HG02571 (cell line): Measurements from ENCODE around the gene MSS51.

Experiments
- ATAC-seq: cut with Tn5 transposase; IDR thresholded peaks from one replicate; pipeline ENCODE4 v1.9.1; 2021; ENCODE audit warnings: mild to moderate bottlenecking, moderate library complexity; ENCODE audit not compliant: unreplicated experiment

Gene MSS51

DNA sequence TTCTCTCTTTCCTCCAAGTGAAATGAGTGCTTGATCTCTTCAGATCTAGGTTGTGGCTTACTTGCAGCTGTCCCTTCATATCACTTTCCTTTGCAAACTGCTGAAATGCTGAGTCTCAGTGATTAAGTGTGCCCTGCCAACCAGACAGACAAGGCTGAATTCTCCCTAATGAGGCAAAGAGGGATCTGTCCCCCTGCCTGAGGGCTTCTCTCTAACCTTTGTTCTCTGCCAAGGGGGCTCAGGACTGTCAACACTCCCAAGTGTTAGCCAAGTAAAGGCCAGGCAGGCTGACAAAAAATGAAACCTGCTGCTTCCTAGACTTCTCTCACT lies at the start of gene MSS51:
Gene MSS51 (minus strand): TSS at position 24 of the 330 bp plus-strand sequence. CDS start 5,277 bp downstream, outside the sequence.
- no peak for ATAC-seq

DNA sequence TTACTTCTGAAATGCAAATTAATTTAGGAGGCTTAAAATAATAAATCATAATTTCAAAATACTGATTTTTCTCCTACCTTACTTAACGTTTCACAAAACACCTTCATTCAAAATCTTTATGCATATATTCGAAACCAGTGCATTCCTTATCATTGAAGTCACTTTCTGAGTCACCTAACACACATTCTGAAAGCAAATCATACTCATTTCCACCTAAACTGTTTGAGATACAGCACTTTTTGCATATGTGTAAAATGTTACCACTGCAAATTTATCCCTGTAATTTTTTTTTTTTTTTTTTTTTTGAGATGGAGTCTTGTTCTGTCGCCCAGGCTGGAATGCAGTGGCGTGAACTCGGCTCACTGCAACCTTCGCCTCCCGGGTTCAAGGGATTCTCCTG lies 46.8 kb upstream of the MSS51 start:
- no peak for ATAC-seq

DNA sequence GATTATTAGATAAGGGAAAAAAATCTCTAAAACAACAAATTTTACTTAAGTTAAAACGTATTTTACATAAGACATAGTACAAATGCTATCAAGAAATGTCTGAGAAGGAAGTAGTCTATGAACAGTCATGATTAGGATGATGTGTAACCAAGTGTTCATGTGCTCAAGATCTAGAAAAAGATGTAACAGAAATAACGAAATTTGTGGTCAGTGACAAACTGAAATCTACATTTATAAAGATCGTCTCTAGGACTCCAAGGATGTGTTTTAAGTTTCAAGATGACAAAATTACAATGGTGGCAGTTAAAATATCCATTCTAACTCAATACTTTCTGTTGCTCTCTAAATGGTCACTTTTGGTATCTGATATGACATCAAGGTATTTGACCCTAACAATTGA lies 45.3 kb upstream of the MSS51 start:
- no peak for ATAC-seq

DNA sequence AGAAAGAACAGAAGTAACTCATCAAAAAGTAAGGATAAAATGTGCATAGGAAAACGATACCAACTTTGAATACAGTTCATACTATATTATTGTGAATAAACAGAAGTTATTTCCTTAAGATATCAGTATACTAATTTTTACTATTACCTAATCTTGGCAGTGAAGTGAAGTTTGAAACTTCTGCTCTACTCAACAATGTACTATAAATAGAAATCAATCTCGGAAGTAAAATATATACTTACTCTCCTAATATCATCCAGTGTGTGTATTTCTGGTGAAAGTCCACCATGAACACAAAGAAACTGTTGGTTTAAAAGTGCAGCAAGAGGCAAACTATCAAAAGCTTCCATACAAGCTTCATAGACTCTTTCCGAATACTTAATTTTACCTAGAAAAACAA lies 37.9 kb upstream of the MSS51 start:
- no peak for ATAC-seq

DNA sequence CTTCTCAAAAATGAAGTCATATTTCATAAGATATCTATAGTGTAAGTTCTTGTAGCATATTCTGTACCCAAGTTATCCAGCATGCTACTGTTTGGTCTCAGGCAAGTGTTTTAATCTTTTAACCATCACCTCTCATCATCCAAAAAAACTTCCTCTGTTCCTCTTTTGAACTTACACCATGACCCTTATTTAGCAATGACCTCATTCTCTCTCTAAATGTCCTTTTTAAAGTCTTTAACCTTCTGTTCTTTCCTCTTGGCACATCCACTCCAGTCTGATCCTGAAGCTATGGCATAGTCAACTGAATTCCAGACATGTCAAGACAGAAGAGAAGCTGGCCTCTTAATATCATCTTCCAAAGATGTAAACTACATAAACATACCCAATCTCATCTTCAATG lies 36.2 kb upstream of the MSS51 start:
- ATAC-seq, result no peak

DNA sequence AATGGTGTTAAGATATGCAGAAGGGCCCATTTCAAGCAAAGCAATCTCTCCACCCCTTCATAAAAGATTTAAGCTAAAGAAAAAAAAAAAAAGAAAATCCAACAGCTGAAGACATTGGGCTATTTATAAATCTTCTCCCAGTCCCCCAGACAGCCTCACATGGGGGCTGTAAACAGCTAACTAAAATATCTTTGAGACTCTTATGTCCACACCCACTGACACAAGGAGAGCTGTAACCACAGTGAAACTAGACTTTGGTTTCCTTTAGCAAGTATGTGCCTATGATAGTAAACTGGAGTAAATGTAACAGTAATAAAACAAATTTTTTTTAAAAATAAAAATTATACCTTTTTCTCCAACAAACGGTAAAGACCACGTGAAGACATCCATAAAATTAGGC lies 33.8 kb upstream of the MSS51 start:
- ATAC-seq, result no peak

DNA sequence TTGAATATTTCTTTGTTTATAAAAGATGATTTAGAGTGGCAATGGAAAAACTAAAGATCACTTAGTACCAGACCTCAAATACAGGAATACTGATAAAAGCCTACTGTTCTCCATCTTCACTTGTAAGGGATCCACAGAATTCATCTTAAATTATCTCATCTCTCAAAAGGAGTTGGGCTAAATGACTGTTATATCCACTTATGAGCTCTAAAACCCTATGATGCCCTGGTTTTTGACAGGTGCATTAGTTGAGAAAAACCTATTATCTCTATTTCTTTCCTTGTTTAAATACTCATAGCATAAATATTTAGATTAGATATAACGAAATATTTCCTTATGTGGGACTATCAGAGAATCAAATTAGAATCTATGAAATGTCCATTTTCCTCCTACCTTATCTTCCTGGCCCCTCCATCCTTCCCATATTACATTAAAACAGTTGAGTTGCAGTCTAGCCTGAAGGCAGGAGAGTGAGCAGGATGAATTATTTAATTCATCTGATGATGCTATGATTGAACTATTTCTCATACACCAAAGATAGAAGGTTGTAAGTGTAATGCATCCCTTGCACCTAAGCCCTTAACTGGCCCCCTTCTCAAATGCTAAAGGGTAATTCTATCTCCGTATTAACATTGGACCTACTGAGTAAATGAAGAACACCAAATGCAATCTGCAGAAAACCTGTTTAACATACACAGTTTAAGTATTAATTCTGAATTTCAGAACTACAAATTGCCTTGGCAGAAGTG lies 32.8 kb upstream of the MSS51 start:
- ATAC-seq, result no peak

DNA sequence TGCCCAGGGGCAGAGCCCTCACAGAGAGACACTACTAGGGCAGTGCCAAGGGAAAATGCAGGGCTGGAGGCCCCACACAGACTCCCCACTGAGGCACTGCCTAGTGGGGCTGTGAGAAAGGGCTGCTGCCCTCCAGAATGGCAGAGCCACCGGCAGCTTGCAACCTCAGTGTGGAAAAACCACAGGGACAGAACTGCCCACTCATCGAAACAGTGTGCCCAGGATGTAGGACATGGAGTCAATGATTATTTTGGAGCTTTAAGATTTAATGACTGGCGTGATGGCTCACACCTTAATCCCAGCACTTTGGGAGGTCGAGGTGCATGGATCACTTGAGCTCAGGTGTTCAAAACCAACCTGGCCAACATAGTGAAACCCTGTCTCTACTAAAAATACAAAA lies 27.5 kb upstream of the MSS51 start:
- no peak for ATAC-seq

DNA sequence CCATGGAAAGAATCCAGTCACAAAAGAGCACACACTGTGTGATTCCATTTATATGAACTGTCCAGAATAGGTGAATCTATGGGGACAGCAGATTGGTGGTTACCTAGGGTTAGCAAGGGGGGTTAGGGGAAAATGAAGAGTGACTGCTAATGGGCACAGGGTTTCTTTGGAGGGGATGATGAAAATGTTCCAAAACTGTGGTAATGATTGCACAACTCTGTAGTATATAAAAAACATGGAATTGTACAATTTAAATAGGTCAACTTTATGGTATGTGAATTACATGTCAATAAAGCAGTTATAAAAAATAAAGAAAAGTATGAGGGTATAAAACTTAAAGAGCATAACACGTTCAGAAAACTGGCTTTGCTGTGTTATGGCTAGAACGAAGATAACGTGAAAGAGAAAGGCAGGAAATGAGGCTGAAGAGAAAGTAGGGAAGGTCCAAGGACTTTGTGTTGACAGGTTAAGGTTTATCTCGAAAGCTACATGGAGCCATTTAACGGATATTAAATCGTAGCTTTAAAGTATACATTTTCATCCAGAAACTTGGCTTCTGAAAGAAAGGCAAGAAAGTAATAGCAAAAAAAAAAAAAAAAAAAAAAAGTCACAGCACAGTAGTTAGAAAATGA lies 26.4 kb upstream of the MSS51 start:
- ATAC-seq, result no peak

DNA sequence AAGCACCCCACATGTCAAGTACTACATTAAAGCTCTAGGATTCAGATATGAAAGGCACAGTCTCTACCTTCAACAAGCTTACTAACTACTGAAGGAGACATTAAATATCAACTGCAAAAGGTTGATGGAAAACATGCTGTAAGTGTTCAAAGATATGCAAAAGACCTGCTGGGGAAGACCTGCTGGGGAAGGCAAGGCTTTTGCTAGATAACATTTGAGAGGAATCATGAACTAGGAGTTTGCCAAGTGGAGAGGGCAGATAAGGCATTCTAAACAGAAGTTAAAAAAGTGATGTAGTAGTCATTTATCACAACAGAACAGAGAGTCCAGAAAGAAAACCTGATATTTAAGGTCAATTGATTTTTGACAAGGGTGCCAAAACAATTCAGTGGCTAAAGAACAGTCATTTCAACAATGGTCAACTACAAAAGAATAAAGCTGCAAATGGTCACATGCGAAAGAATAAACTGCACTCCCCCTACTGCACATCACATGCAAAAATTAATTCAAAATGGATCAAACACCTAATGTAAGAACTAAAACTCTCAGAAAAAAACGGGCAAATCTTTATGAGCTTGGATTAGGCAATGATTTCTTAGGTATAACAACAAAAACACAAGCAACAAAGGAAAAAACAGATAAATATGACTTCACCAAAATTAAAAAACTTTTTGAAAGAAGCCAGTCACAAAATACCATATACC lies 23.0 kb upstream of the MSS51 start:
- ATAC-seq, result no peak

DNA sequence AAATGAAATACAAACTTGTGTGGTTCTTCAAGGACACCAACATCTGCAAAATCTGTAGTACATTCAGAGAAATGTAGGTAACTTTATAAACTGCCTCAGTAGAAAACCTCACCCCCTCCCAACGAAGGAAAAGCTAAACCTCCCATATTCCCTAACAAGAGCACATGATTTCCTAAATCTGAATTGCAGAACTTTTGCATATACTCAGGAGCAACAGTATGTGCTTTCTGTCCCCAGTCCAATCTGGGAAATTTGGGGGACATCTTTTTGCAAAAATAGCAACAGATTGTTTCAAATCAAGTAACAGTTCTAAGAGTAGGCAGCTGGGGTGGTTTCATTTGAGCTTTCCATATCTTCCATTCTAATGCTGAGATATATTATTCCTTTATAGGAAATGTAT lies 15.8 kb upstream of the MSS51 start:
- ATAC-seq, result no peak

DNA sequence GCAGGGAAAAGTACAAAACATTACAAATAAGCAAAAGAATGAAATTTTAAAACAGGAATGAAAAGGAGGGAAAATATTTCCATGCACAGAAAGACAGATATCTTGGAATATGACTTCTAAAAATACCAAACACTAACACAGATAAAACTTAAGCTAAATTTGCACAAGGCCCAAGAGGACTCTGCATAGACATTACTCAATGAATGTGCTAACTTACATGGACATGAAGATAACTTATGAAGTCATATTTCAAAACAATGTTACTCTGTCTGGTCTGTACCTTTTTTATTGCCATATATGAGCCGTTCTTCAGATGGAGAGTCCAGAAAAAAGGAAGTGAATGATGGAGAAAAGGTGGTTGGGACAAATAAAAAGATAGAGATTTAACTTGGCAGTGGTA lies 15.0 kb upstream of the MSS51 start:
- no peak for ATAC-seq

DNA sequence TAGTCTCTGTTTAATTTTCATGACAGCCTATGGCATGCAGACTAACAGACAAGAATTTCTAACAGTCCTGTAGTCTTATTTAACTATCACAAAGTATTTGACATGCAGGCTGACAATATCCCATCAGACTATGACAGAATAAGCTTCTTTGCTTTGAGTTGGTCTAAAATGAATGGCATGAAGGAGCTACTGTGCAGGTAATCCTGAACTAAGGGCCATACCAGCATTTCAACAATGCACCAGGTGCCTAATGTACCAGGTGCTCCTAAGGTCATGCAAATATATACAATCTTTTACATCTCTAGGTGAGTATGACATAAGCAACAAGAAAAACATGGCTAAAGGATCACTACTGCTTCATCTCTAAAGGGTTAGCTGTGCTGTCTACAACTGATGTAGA lies 13.6 kb upstream of the MSS51 start:
- no peak for ATAC-seq

DNA sequence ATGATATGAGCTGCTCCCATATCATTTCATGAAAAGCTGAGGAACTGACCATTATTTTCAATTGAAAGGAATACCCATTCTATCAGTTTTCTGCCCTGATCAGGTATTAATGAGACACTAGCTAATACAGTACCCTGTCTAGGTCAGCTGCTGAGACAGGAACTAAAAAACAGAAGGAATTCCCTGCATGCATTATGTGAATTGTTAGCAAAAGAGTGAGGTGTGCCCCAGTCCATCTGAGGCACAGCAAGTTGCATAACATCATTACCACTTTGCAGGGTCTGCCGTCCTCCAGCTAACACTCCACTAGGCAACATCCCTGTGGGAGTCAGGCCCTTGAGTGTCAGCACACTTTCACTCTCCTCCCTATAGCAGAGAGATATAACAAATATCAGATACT lies 11.1 kb upstream of the MSS51 start:
- no peak for ATAC-seq

DNA sequence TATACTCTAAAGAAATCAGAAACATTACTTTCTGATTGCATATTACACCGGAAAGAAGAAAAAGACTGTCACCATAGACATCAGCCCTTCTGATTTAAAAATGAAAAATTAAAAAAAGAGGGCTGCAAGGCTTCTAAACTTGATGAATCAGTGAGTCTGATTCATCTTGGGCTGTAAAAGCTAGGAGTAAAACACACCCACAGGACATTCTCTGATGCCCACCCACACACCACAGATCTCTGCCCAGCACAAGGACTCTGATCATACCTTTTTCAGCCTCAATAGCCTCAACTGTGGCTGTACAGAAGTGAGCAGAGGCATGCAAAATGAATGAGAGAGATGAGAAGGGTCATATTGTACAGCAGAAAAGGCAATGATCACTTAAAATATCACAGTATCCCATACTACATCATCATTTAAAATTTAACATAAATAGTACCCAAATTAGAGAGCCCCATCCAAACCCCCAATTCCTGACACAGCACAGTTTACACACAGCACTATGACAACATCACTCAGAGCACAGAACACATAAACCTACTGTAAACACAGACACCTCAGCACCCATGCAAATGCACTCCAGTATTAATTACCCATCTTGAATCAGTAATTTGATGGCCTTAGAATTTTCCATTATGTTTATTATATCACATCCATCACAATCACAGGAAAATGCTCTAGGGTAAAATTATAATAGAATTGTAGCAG lies 6.4 kb upstream of the MSS51 start:
- no peak for ATAC-seq

DNA sequence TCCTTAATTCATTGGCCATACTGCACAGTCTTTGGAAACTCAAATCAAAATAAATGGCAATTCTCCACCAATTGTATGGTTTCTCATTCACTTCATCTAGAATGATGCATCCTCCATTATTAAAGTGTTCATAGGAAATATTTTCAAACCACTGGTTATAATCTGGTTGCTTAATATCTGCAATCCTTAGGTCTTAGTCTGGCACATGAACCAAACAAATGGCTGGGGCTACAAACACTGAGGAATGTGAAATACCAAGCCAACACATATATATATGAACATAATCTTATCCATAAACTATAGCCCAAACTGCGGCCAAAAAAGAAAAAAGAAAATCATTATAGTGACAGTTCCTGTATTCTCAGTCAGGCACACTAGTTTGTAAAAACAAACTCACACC lies 5.7 kb upstream of the MSS51 start:
- ATAC-seq, result no peak

DNA sequence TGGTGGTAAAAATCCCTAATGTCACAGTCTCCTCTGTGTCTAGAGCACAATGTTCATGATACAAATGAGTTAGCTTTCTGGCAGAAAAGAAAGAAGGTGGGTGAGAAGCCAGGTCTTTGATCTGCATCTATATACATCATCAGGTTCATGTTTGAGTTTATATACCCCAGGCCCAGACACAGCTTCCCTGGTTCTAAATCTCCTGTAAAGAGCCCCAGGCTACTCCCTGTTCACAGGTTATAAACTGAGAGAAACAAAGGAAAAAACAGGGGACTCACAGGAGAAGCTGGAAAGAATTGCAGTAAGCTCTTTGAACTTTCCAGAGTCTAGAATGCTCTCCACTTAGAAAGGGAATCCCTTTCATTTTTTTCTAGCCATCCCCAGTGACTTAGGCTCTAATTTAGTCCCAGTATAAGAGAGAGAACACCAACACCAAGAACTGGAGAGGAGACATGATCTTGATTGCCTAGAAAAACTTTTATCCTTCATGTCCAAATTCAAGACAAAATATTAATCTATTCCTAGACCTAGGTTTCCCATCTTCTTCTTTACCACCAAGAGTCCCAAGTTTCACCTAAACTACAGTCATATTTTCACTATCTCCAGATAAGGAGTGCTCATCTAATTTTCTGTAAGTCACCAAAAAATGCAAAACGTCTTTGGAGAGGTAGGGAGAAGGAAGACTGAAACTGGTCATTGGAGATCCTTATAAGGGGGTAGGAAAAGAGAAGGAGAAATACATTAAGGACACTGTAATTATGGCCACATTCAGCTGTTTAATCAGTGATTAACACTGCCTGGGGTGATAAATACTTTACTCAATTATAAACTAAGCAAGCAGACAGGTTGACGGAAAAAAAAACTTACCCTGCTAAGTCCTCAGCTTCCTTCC lies 469 bp downstream of the MSS51 start:
- ATAC-seq, result no peak

DNA sequence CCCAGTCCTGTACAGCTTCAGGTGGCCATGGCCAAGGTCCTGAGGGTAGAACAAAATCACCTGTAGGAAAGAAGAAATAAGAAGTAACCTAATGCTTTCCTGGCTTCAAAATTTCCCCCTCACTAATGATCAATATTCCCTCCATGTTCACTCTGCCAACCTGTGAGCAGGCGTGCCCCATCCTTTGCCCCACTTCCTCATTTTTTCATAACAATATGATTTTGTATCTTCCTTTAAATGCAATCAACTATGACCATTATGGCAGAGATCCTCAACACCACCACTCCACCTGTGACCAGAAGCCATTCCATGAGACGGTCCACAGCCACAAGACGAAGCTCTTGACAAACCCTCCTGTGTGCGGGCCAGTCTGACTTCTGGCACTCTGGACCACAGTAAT lies 7.0 kb downstream of the MSS51 start:
- ATAC-seq, result no peak

DNA sequence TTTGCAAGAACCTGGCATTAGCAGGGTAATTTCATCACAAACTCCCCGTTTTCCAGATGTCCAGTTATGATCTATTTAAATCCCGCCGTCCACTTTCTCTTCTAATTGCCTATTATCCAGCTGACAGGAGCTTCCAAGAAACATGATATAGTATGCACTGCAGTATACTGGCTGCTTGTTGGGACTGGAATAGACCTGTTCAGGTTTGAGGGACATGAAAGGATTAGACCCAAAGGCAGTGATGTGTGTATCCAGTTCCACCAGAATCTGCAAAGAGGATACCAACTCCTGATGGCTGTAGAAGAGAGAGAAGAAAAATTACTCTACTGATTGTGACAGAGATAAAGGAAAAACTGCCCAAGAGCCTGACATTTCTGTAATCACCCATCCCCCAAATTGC lies 8.9 kb downstream of the MSS51 start:
- no peak for ATAC-seq

DNA sequence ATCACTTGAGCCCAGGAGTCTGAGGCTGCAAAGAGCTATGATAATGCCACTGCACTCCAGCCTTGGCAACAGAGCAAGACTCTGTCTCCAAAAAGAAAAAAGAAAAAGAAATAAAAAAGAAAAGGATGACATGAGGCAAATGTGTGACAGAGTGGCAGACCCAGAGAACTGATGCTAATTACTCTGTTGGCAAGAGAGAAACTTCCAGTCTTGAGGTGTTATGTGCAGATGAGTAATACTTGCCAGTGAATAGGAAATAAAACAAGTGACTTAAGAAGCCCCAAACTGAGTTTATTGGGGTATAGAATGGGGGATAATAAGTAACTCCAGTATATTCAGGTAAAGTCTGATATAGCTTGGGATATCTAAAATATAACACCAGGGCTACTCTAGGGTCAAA lies 10.1 kb downstream of the MSS51 start:
- ATAC-seq, result no peak

DNA sequence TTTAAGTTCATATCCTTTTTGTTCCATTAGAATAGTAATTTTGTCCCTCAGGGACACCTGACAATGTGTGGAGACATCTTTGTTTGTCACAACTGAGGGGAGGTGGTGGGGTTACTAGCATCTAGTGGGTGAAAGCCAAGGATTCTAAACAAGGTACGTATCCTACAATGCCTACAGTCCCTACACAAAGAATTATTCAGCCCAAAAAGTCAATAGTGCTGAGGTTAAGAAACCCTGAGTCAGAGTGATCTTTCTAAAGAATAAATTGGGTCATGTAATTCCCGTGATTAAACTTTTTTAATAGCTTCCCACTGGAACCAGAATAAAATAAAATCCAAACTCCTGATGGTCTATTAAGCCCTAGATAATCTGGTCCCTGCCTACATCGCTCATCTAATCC lies 16.8 kb downstream of the MSS51 start:
- no peak for ATAC-seq
